Stimulated activated CD4-positive, alpha-beta T cell treated with anti-CD3 and anti-CD28 coated beads, Interleukin-15, amount 100 ng/mL, for 48 hours (primary cell): Measurements from ENCODE around the gene CYP2A7.
A peak's percentile ranks its signal among the peaks of the same experiment; 100 is the strongest.
"Not testable (repeated sequence)": the region's sequence is repeated elsewhere in the genome, so short reads cannot be mapped to it uniquely, and the experiment has no call there.

ENCODE experiments used
- DNase-seq, 2 donors: peaks; one replicate each; pipeline ENCODE4 v3.0.0-alpha.2; 2020; ENCODE audit warnings: low read depth in 2 of 2

CYP2A7 gene

GRCh38 chr19:40899964-40900363 is 17.9 kb upstream of the CYP2A7 start:
- DNase-seq, result not testable (repeated sequence)

- DNase-seq, result not testable (repeated sequence)
These were observed 15.1 kb upstream of the CYP2A7 start for GRCh38 chr19:40896843-40897789.

GRCh38 chr19:40896418-40896796 is 14.4 kb upstream of the CYP2A7 start:
- no peak for DNase-seq

- DNase-seq, result no peak
These were observed 11.1 kb upstream of the CYP2A7 start for GRCh38 chr19:40893112-40893511.

- DNase-seq, result no peak
These were observed 7.3 kb upstream of the CYP2A7 start for GRCh38 chr19:40889366-40889765.

GRCh38 chr19:40888191-40888590 is 6.2 kb upstream of the CYP2A7 start:
- DNase-seq, result no peak

- not testable (repeated sequence) for DNase-seq
These were observed 2.3 kb upstream of the CYP2A7 start for GRCh38 chr19:40884187-40884931.

GRCh38 chr19:40879349-40879748 is 2.7 kb downstream of the CYP2A7 start:
- not testable (repeated sequence) for DNase-seq

- DNase-seq, result peak; percentile 67 to 87
These were observed 6.5 kb downstream of the CYP2A7 start for GRCh38 chr19:40875526-40875951.

- DNase-seq, result not testable (repeated sequence)
These were observed 7.2 kb downstream of the CYP2A7 start for GRCh38 chr19:40874874-40875273.

- not testable (repeated sequence) for DNase-seq
These were observed 8.2 kb downstream of the CYP2A7 start for GRCh38 chr19:40873873-40874272.

GRCh38 chr19:40872209-40872608 is 9.8 kb downstream of the CYP2A7 start:
- no peak for DNase-seq

- DNase-seq, result no peak
These were observed 14.3 kb downstream of the CYP2A7 start for GRCh38 chr19:40867701-40868100.

- DNase-seq, result not testable (repeated sequence)
These were observed 17.1 kb downstream of the CYP2A7 start for GRCh38 chr19:40864739-40865496.

- DNase-seq, result no peak
These were observed 19.2 kb downstream of the CYP2A7 start for GRCh38 chr19:40862785-40863184.

- DNase-seq, result no peak
These were observed 19.7 kb downstream of the CYP2A7 start for GRCh38 chr19:40862333-40862732.

GRCh38 chr19:40858109-40858508 is 23.9 kb downstream of the CYP2A7 start:
- no peak for DNase-seq

- DNase-seq, result not testable (repeated sequence)
These were observed 29.4 kb downstream of the CYP2A7 start for GRCh38 chr19:40852467-40853152.

- not testable (repeated sequence) for DNase-seq
These were observed 31.8 kb downstream of the CYP2A7 start, which contains the start of gene CYP2A6 for GRCh38 chr19:40850277-40850676. TSS of gene CYP2A6 (minus strand) at chr19:40850447. CDS start at chr19:40850426, 21 bp downstream.

- DNase-seq, result not testable (repeated sequence)
These were observed 35.3 kb downstream of the CYP2A7 start for GRCh38 chr19:40846722-40847121.

- peak; percentile 48 to 72 for DNase-seq
These were observed 38.4 kb downstream of the CYP2A7 start for GRCh38 chr19:40843653-40844052.
